SKM-1 treated with dmso at 0.1 percent for 144 hours (cell line): Measurements from ENCODE around the gene VILL.

Source experiments
- DNase-seq: peaks from one replicate; lab custom pipeline; 2025; ENCODE audit not compliant: unreplicated experiment; lab: John Stamatoyannopoulos, UW

The VILL gene

GRCh38 chr3:37999836-38000235 lies 9.2 kb downstream of the VILL start:
- DNase-seq: no peak

DNA sequence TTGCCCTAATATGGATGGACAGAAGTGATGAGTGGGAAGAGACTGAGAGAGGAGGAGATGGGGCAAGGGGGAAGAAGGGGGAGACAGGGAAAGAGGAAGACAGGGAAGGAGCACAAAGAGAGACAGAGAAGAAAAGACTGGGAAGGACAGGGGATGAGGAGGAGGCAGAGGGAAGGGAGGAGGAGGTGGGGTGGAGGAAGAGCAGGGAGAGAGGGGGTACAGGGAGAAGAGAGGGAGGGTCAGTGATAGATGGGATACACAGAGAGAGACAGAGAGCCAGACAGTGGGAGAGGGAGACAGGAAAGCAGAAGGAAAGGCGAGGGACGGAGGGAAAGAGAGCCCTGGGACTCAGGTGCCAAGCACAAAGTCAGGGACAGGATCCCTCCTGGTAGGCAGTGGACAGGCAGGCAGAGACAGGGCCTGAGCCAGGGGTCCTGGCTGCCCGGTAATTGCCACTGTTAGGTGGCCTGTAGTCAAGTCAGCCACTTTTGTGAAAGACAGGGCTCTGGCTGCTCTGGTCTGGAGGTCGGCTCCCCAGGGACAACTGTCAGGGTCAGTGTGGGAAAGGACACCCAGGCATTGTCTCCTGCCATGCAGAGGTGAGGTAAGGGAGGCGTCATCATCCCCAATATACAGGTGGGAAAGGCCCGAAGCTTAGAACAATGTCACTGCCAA lies 9.8 kb downstream of the VILL start:
- no peak for DNase-seq

DNA sequence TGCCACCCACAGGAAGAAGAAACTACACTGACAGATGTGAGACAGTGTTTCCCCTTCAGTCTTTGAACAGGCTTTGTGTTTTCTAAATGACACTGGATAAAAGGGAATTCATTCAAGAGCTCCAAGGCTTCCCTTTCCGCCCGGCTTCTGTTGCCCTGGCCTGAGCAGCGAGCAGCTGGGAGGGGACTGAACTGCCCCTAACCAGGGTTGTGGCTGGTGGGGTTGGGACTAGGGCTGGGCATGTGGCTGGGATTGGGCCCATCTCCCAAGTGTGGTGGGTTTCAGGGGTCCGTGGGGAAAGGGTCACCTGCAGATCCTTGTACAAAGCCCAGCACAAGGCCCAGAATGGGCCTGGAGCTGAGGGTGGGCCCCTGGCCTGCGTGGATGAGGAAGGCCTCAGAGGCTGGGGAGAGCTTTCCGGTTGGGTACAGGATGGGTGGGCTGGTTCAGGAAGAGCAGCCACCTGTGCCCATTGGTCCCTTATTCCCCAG lies 10.4 kb downstream of the VILL start:
- no peak for DNase-seq

GRCh38 chr3:38001456-38002081 lies 11.0 kb downstream of the VILL start:
- DNase-seq: no peak

DNA sequence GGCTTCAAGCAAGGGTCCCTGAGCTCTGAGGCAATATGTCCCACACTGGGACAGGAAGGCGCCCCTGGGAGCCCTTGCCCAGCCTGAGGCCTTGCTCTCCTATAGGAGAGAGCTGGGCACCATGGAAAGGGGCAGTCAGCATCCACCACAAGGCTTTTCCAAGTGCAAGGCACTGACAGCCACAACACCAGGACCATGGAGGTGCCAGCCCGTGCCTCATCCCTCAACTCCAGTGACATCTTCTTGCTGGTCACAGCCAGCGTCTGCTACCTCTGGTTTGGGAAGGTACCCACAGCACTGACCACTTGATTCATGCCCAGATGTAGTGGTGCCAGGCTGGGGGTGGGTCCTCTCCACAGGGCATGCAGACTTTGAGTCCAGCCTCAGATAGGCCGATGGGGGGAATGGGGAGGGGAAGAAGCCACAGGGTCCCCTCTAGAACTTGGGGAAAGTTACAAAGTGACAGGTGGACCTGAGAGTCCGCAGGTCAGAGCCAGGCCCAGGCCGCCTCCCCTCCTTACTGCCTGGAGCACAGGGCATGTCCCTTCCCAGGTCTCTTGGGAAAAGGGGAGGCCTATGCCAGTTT lies 11.8 kb downstream of the VILL start:
- no peak for DNase-seq

- no peak for DNase-seq
These were observed 12.4 kb downstream of the VILL start for GRCh38 chr3:38002940-38003339.

DNA sequence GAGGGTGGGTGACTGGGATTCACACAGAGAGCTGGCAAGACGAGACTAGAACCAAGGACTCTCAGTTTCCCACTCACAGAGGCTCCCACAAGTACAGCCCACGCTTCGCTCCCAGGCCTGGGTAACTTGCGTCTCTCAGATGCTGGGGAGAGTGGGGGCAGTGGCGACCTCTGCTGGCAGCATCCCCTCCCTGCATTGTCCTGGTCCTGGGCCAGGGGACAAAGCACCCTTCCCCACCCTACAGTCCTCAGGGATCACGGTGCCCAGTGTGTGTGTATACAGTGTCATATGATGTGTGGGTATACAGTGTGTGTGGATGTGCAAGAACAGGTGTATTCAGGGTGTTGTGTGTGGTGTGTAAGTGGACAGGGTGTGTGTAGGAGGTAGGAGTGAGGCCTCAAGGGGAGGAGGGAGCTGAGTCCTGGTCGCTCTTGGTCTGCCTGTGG lies 12.8 kb downstream of the VILL start:
- no peak for DNase-seq

DNA sequence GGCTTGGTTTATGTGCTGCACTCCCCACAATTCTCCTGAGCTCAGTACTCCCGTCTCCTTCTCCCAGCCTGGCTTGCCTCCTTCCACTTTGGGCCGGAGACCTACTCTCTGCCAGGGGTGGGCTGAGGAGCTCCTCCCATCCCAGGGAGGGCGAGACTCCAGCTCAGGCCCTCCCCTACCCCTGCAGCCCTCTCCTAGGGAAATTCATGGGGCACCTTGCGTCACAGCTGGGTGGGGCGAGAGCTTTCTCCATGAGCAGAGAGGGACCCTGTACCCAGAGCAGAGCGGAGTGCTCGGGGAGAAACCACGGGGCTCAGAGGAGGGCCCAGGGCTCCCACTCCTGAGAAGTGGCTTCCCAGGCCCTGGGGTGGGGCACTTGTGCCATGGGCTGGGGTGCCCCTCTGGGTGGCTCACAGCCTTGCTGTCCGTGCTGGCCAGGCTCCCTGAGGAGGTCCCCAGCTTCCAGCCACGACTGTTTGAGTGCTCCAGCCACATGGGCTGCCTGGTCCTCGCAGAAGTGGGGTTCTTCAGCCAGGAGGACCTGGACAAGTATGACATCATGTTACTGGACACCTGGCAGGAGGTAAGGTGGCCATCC lies 13.3 kb downstream of the VILL start:
- DNase-seq: no peak

DNA sequence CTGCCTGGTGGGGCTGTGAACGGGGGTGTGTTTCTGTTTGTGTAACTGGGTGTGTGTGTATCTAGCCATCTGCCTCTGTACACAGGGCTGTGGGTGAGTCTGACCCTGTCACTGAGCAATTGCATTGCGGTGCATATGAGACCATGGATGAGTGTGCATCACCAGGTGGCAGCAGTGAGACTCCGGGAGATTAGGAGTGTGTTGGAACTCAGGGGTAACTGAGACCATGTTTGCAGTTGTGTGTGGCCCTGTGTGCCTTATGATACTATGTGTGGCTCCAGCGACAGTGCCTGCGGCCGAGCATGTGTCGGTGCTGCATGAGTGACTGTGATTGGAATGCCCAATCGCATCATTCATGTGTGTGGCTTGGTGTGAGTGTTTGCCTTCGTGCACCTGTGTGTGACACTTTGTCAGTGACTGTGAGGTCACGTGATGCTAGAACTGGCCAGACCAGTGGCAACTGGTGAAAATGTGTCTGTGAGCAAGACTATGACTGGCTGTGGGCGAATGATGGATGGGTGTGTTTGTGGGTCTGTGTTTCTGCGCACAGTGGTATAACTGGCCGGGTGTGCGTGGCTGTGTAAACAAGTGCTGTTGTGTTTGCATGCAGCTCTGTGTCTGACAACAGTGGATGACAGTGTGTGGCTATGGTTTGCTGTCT lies 14.0 kb downstream of the VILL start:
- peak; percentile 21 for DNase-seq

- DNase-seq: no peak
These were observed 14.8 kb downstream of the VILL start for GRCh38 chr3:38005076-38006020.

- DNase-seq: no peak
These were observed 15.4 kb downstream of the VILL start for GRCh38 chr3:38006031-38006430.

DNA sequence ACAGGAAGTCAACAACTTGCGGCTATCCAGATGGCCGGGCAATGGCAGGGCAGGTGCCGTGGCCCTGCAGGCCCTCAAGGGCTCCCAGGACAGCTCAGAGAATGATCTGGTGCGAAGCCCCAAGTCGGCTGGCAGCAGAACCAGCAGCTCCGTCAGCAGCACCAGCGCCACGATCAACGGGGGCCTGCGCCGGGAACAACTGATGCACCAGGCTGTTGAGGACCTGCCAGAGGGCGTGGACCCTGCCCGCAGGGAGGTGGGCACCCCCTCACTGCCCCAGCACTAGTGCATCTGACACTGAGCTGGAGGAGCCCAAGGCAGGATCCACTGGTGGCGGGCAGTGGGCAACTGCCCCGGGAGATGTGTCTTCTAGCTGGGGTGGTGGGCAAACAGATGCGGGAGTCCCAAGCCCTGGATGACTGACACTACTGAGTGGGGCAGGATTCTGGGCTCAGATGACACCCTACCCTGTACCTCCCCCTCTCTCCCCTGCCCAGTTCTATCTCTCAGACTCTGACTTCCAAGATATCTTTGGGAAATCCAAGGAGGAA lies 15.9 kb downstream of the VILL start:
- DNase-seq: no peak

GRCh38 chr3:38007754-38008090 lies 17.1 kb downstream of the VILL start:
- DNase-seq: no peak

DNA sequence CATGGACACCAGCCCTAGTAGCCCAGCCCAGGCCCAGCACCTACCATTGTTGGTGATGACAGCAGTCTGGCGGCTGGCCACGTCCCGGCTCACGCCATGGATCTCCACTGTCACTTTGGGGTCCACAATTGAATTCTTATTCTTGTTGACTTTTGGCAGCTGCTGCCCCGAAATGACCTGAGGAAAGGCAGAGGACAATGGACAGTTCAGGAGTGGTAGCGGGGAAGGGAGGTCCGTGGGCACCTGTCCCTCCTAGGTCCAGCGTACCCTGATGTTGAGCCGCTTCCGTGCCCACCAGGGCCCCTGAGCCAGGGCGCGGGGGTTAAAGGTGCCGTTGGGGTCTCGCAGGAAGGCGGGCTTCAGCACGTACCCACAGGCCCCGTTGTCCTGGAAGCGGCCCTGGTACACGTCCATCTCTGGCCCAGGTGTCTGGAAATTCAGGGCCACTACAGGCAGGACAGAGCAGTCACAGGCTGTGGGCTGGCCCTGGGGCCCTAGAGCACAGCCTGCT lies 17.7 kb downstream of the VILL start:
- no peak for DNase-seq

- DNase-seq: no peak
These were observed 18.5 kb downstream of the VILL start for GRCh38 chr3:38008971-38009580.

DNA sequence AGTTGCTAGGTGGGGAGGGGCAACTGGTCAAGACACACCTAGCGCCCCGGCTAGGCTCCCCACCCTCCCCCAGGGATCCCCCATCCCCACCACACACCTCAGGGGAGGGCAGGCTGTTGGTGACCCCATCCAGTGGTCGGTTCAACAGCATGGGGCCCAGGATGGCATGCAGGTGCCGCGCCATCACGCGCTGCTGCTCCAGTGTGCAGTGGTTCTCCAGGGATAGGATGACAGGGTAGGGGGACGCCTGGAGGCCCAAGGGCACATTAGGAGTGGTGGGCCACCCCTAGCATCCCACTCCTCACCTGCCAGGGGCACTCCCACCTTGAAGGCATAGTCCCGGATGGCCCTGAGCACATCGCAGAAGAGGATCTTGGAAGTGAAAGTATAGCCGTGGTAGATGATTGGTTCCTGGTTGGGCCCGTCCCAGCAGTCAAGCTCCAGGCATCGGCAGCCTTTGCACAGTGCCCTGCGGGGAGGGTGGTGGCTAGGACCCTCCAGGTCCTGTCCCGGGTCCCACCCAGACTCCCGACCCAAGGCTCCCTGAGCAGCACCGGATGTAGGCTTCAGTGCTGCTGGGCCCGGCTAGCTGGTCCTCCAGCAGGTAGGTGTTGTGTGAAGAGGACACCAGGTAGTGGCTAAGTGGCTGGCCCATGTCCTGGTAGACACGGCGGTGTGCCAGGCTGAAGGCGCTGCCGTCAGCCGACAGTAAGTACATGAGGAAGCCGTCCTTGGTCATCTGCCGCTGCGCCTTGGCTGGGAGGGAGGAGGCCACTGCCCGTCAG lies 19.4 kb downstream of the VILL start:
- no peak for DNase-seq

- no peak for DNase-seq
These were observed 20.5 kb downstream of the VILL start for GRCh38 chr3:38011111-38011510.

- no peak for DNase-seq
These were observed 24.9 kb downstream of the VILL start for GRCh38 chr3:38015485-38015884.

- DNase-seq: no peak
These were observed 25.4 kb downstream of the VILL start for GRCh38 chr3:38015984-38016383.
